RWPE2 (cell line): ENCODE data around the gene WAPL.
A peak's percentile ranks its signal among the peaks of the same experiment; 100 is the strongest.

Experiments
- ATAC-seq: fragments of 200-7000 bp; cut with Tn5 transposase; 3 replicates; pipeline ENCODE4 v1.9.1; 2021; ENCODE audit warnings: low read depth
- DNase-seq: peaks from one replicate; pipeline ENCODE4 v3.0.0-alpha.2; 2020; ENCODE audit warnings: low spot score
- H3K27ac ChIP-seq: fragments of 450-650 bp; 2 replicates; pipeline ENCODE4 v1.5.1; 2017; ENCODE audit warnings: mild to moderate bottlenecking; ENCODE audit not compliant: poor library complexity, severe bottlenecking
- H3K27me3 ChIP-seq: fragments of 250-450 bp; sonication (Bioruptor Pico); 2 replicates; pipeline ENCODE4 v1.5.1; 2021; ENCODE audit warnings: mild to moderate bottlenecking, moderate library complexity; ENCODE audit not compliant: insufficient read depth, poor library complexity, severe bottlenecking
- H3K36me3 ChIP-seq: fragments of 250-450 bp; sonication (Bioruptor Pico); 2 replicates; pipeline ENCODE4 v1.5.1; 2020; ENCODE audit warnings: low read depth, mild to moderate bottlenecking, moderate library complexity
- H3K4me1 ChIP-seq: fragments of 250-450 bp; sonication (Bioruptor Pico); 2 replicates; pipeline ENCODE4 v1.5.1; 2021; ENCODE audit warnings: mild to moderate bottlenecking, moderate library complexity; ENCODE audit not compliant: insufficient read depth, poor library complexity, severe bottlenecking
- H3K4me3 ChIP-seq: fragments of 250-450 bp; sonication (Bioruptor Pico); 2 replicates; pipeline ENCODE4 v1.5.1; 2021; ENCODE audit warnings: mild to moderate bottlenecking, moderate library complexity; ENCODE audit not compliant: severe bottlenecking
- H3K9me3 ChIP-seq: fragments of 250-450 bp; sonication (Bioruptor Pico); 2 replicates; pipeline ENCODE4 v1.5.1; 2021; ENCODE audit warnings: mild to moderate bottlenecking, moderate library complexity; ENCODE audit not compliant: severe bottlenecking
- CTCF ChIP-seq: fragments of 450-650 bp; IDR thresholded peaks from one replicate; pipeline ENCODE4 v1.5.1; 2017; ENCODE audit warnings: mild to moderate bottlenecking, moderate library complexity; ENCODE audit not compliant: poor library complexity, severe bottlenecking

Gene WAPL

GRCh38 chr10:86388119-86388704 is 133.4 kb downstream of the WAPL start:
- no peaks in the 10 kb centered on the region for H3K27me3 ChIP-seq
- ATAC-seq (no peak), DNase-seq (no peak)
- no peak overlapping the region for H3K27ac ChIP-seq
- no peak for TF ChIP-seq CTCF
- no peak overlapping the region for H3K4me3 ChIP-seq
- H3K9me3 ChIP-seq, result no peaks in the 10 kb centered on the region
- no peaks in the 10 kb centered on the region for H3K4me1 ChIP-seq
- no peaks in the 10 kb centered on the region for H3K36me3 ChIP-seq

GRCh38 chr10:86387178-86387794 is 134.3 kb downstream of the WAPL start:
- Histone ChIP-seq H3K27me3 (no peaks in the 10 kb centered on the region), H3K4me1 (no peaks in the 10 kb centered on the region), H3K27ac (no peak overlapping the region), H3K36me3 (no peaks in the 10 kb centered on the region), H3K4me3 (no peak overlapping the region), H3K9me3 (no peaks in the 10 kb centered on the region)
- ATAC-seq (no peak), DNase-seq (no peak)
- TF ChIP-seq CTCF, result no peak

- Histone ChIP-seq H3K9me3 (no peaks in the 10 kb centered on the region), H3K36me3 (no peaks in the 10 kb centered on the region), H3K27ac (no peak overlapping the region), H3K4me3 (no peak overlapping the region), H3K27me3 (peaks cover 8% of the 10 kb centered on the region), H3K4me1 (no peaks in the 10 kb centered on the region)
- ATAC-seq (peak; percentile 31; the same call in 1 of the 3 replicates), DNase-seq (no peak)
- no peak for TF ChIP-seq CTCF
These were observed 135.8 kb downstream of the WAPL start for GRCh38 chr10:86385806-86386205.
